GM15510 (cell line): ENCODE measurements around the gene SPTLC2.

Experiments used
- POLR2A ChIP-seq: IDR thresholded peaks from 3 replicates; pipeline ENCODE4 v1.6.1; 2011; ENCODE audit warnings: borderline replicate concordance; ENCODE audit not compliant: insufficient read length; ENCODE audit errors: extremely low read depth

The SPTLC2 gene

DNA sequence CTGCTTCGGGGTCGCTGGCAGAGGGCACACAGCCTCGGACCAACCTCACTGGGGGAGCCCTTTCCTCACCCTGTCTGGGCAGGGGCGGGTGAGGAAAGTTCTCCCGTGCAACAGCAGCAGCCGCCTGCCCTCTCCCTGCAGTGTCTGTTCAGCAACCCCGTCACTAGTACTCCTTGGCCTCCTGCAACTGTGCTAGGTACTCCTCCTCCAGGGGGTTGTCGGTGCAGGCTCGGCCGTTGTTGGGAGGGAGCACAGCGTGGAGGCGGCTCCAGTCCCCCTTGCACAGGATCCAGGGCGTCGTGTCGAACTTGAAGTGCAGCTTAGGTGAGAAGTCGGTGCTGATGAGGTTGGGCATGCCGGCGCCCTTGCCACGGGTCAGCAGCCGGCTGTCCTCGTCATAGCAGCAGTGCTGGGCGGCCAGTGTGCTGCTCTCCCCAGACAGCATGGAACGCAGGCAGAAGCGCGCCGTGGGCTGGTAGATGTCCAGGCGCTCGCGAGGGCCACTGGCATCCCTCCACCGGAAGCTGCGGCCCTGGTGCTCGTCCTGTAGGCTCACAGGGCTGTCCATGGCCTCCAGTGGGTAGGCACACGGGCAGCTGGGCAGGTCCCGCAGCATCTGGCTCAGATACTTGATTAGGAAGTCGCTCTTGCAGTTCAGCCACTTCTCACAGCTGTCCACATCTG is 140.9 kb downstream of the SPTLC2 start:
- no peak for TF ChIP-seq POLR2A

DNA sequence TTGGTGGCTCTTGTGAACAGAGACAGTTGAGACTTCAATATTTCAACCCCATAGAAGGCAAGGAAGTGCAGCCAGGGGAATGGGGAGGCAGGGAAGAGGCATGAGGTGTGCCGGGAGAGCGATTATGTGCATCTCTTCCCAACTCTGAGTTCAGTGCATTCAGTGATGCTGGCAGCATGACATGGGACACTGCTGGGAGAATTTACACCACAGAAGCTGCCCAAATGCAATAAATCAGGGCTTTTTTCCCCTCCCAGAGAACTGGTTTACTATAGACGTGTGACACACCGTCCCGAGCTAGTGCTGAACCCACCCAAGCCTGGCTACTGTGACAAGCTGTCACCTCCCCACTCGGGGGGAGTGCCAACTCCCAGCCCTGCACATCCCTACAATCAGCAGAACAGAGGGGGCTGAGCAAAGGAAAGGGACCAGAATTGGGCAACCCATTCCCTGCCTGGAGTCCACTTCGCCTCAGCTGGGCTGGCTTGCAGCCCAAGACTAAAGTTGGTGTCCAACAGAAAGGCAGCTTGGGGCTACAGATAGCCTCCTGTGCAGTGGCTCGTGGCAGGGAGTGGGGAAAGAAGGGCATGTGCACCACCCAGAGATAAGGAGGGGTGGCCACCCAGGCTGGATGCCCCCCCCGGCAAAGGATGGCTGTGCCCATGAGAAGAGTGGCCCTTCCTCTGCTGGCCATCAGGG is 141.8 kb downstream of the SPTLC2 start:
- TF ChIP-seq POLR2A, result no peak

DNA sequence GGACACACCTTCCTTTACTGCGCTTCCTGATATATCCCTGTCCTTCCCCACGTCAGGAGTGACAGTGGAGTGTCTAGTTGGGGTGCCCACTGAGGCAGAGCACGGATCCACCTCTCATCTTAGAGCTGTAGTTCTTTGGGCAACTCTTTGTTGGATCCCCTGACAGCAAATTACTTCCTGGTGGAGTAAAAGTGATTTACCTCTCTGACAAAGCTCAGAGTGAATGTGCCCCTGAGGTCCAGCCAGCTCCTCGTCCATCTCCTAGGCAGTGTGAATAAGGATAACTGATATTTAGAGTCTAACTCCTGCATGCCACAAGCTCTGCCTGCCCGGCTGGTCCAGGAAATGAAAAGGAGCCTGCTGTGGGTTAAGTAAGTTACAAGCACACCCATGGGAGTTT is 142.5 kb downstream of the SPTLC2 start:
- no peak for TF ChIP-seq POLR2A

DNA sequence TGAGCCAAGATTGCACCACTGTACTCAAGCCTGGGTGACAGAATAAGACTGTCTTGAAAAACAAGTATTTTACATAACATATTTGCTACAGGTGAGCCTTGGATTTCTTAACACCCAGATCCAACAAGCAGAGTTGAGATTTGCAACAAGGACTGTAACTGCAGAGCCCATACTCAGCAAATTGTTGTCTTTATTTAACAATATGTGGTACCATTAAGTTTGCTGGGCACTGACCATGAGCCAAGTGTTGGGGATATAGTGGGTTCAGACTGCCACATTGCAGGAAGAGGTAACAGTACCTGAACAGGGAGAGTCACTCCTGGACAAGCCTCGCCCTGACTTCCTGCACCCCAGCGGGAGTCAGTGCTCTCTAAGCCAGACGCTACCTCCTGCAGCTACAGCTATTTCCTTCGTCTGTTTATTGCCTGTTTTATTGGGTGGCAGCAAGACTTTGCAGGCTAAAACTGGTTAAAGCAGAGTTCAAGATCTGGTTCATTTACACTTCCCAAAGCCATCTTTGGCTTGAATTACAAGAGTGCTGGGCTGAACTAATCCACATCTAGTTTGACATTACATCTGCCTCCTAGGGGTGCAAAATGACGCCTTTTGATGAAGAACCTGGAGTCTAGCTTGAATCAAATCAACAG is 146.1 kb downstream of the SPTLC2 start:
- no peak for TF ChIP-seq POLR2A

DNA sequence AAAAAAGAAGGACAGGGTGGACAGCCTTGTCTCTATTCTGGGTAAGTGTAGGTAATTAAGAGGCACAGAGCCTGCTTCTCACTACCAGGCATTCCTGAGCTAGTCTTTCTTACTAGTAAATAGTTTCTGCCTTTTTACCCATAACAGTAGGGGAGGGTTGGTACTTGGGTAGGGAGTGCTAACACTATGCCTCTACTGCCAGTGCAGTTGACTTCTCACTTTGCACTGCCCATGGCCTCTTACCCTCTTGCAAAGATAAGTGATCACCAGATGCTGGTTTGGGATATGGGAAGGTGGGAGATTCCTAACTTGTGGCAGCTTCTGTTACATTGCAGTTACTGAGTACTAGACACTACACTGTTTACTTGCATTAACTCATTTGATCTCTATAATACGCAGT is 146.9 kb downstream of the SPTLC2 start:
- no peak for TF ChIP-seq POLR2A

DNA sequence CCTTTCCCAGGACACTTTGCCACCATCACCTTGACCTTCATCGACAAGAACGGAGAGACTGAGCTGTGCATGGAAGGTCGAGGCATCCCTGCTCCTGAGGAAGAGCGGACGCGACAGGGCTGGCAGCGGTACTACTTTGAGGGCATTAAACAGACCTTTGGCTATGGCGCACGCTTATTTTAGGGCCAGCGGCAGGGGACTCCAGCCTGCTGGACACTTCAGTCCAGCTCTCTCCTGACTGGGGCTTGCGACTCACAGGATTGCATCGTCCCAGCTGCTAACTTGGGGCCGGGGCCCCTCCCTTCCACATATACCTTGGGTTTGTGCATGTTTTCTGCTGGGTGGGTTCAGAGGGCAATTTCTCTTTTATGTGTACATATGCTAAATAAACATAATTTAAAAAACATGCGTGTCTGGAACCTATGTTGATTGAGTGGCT is 147.4 kb downstream of the SPTLC2 start:
- no peak for TF ChIP-seq POLR2A

DNA sequence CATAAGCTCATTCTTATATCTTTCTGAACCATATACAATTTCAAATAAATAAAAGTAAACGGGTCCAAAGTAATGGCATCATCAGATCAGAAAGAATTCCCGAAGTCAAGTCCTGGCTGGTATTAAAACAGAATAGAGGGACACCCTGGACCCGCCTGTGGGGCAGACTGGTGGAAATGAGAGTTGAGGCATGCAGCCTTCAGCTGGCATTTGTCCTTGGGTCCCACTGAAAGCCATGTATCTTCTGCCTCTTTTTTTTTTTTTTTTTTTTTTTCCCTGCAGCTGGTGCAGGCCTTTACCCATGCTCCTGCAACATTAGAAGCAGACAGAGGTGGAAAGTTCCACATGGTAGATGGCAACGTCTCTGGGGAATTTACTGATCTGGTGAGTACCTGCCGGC is 148.6 kb downstream of the SPTLC2 start:
- TF ChIP-seq POLR2A, result no peak

DNA sequence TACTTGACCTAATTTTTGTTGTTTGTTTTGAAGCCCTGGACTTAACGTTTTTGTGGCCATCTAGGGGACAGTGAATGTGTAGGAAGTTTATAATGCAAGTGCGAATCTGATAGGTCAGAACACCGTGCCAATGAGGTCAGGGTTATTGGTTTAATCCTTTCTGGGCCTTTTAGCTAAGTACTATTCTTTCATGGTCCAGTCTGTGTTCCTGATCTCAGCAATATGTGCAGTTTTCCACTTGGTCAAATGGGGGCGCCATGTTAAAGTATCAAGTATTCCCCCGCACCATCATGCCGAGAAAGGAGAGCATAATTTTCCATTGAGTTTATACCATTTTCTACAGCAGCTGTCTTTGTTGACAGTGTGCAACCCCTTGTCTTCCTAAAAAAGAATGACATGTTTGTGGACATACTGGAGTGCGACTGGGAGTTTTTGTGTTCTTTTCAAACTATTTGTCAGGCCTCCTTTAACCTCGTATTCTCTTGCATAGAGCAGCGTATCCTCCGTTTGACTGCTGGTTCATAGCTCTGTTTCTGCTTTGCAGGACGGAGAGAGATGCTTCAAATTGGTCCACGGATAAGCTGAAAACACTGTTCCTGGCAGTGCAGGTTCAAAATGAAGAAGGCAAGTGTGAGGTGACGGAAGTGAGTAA is 157.2 kb downstream of the SPTLC2 start:
- no peak for TF ChIP-seq POLR2A

DNA sequence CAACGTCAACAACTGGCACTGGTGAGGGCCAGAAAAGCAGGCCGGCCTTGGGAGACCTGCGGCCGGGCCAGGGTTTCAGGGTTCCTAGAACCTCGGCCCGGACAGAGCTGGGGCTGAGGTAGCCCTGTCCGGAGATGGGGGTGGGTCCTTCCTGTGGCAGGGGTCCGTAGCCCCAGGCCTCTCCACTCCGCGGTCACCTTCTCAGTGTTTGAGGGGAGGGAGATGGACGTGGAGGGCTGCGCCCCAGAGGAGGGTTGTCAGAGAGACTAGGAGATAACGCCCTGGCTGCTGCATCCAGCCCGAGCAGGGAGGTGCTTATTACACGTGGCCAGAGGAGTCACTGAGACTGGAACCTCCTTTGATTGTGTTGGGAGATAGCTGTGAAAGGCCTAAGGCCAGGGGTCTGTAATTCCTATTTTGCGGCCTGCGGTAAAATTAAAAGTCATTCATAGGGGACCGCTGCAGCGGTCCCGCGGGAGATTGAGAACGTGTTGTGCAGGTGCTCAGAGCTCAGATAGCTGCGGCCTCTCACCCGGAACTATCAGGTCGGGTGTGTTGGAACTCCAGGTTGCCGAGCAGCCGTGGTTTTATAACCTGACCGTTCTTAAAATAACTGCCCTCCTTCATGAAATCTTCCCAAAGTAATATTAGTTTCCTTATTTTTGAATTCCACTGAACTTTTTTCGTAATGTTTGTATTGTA is 158.0 kb downstream of the SPTLC2 start:
- TF ChIP-seq POLR2A, result no peak

DNA sequence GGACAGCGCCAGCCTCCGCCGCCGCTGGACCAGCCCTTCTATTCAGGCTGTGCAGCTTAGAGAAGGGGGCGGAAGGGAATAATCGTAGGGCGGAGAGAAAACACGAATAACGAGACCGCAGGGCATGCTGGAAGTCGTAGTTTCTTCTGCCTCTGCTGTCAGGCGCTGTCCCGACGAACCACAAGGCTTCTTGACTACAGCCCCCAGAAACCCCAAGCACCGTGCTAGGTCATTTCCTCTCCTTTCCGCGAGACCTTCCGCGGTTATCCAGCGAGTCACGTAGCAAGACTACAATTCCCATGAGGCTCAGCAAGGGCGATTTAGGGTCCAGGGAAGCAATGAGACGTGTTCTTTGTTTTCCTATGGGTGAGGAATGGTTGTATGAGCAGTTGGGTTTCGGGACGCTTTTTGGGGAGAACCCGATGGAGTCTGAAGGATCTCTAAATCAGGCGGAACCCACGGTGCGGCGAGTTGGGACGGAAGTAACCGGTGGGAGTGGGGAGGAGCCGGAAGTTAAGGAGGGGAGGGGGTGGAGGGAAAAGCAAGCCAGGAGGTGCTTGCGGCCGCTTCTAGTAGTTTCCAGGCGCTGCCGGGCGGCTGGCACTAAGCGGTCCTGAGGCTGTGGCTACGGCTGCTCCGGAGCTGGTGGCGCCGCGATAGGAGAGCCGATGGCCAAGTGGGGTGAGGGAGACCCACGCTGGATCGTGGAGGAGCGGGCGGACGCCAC is 158.8 kb downstream of the SPTLC2 start, which contains the start of the genes AHSA1 and VIPAS39:
Gene AHSA1, plus strand, starts transcription at position 572 of the 727 bp plus-strand sequence. Its CDS starts 97 bp downstream, at position 669.
Gene VIPAS39, minus strand, starts transcription at position 80 of the 727 bp plus-strand sequence. CDS start 3,499 bp downstream, outside the sequence.
- TF ChIP-seq POLR2A, result peak; percentile 93

DNA sequence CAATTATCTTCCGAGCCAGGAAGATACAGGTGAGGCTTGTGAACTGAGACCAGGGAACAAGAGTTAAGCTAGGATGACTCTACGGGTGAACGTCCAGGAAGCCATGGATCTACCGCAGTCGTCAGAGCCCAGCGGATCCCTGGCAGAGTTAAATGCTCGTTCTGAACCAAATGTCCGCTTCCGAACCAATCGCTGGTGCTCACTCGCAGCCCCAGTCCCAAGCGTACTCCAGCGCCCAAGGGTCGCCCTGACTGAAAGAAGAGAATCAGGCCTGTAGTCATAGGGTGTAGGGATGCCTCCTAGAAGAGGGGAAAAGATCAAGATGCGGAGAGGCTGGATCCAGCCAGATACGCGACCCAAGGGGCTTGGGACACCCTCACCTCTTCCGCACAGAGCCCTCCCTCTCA is 159.3 kb downstream of the SPTLC2 start:
- TF ChIP-seq POLR2A, result no peak
